HG03108 (cell line): ENCODE data around the gene DNAJB1.

ENCODE experiments used
- ATAC-seq: cut with Tn5 transposase; IDR thresholded peaks from one replicate; pipeline ENCODE4 v1.9.1; 2021; ENCODE audit warnings: moderate library complexity; ENCODE audit not compliant: unreplicated experiment

DNAJB1 gene

GRCh38 chr19:14473978-14474578 lies 44.1 kb downstream of the DNAJB1 start:
- ATAC-seq, result no peak

DNA sequence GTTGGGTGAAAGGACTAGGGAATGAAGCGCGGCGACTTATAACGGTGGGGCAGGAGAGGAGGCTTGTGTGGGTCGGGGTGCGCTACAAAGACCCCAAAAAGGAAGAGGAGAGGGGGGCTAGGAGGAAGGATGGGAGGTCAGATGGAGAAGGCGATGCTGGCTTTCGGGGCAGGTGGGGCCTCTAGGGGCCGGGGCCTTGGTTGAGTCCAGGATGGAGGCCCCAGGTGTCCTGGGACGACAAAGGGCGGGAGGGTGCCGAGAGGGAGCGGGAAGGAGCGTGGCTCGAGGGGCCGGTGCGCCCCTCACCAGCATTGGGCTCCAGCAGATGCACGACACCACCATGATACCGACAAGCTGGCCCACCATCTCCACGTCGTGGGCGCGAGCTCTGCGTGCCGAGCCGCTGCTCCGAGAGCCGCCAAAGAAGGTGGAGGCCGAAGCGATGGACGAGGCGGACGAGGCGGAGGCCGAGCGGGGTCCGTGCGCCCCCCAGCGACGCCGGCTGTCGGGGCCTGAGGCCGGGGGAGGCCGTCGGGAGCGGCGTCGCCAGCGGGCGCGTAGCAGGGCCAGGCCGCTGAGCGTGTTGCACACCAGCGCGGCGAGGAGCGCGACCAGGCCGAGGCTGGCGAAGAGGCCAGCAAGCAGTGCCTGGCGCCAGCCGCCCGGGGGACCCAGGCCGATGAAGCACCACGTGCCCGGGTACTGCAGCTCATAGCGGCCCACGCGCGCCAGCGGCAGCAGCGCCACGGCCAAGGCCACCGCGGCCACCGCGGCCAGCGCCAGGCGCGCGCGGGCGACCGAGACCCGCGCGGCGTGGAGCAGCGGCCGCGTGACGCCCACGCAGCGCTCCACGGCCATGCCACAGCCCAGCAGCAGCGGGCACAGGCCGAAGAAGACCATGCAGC lies 44.9 kb downstream of the DNAJB1 start:
- no peak for ATAC-seq

- ATAC-seq, result no peak
Observed at GRCh38 chr19:14472202-14472938, 45.8 kb downstream of the DNAJB1 start.

DNA sequence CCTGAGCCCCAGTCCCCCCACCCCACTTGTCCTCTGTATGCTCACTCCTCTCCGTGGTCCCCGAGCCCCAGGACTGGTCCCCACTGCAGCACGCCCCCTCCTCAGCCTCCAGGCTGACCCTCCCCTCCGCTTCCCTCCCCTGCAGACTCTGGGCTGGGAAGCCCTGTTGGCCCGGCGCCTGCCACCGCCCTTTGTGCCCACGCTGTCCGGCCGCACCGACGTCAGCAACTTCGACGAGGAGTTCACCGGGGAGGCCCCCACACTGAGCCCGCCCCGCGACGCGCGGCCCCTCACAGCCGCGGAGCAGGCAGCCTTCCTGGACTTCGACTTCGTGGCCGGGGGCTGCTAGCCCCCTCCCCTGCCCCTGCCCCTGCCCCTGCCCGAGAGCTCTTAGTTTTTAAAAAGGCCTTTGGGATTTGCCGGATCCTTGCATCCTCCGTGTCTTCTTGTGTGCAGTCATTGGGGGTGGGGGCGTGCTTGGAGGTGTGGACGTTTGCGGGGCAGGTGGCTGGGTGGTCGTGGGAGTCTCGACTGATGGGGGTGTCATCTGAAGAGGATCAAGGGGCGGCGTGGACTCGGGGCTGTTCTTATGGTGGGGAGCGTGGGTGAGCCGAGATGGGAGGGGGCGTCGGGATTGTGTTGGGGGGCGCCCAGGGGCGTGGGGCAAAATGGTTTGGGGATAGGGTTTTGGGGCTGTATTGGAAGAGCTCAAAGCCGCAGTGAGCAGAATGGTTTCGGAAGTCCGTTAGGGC lies 46.6 kb downstream of the DNAJB1 start:
- ATAC-seq, result no peak

GRCh38 chr19:14470031-14470876 lies 47.9 kb downstream of the DNAJB1 start:
- no peak for ATAC-seq

GRCh38 chr19:14467816-14468215 lies 50.4 kb downstream of the DNAJB1 start:
- ATAC-seq, result no peak

GRCh38 chr19:14467391-14467790 lies 50.8 kb downstream of the DNAJB1 start:
- no peak for ATAC-seq
